ENCODE measurements around the gene S1PR1. TPM values are rescaled to one million over a fixed set of nuclear protein-coding genes. Genes with fewer than 3 reads are reported as not detected.

The S1PR1 gene
- total RNA-seq, 1 experiment from 2014 or later: not detected

DNA sequence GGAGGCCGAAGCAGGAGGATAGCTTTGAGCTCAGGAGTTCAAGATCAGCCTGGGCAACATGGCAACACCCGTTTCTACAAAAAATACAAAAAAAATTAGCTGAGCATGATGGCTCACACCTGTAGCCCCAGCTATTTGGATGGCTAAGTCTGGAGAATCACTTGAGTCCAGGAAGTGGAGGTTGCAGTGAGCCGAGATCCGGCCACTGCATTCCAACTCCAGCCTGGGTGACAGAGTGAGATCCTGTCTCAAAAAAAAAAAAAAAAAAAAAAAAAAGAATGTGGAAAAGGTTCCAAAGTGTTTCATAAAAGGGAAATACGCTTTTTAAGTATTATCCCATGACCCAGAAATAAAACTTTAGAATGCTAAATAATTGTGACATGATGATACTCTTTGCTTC is 8.0 kb downstream of the S1PR1 start:
- no peak for DNase-seq (ENCODE audit: extremely low read depth, low read depth)

DNA sequence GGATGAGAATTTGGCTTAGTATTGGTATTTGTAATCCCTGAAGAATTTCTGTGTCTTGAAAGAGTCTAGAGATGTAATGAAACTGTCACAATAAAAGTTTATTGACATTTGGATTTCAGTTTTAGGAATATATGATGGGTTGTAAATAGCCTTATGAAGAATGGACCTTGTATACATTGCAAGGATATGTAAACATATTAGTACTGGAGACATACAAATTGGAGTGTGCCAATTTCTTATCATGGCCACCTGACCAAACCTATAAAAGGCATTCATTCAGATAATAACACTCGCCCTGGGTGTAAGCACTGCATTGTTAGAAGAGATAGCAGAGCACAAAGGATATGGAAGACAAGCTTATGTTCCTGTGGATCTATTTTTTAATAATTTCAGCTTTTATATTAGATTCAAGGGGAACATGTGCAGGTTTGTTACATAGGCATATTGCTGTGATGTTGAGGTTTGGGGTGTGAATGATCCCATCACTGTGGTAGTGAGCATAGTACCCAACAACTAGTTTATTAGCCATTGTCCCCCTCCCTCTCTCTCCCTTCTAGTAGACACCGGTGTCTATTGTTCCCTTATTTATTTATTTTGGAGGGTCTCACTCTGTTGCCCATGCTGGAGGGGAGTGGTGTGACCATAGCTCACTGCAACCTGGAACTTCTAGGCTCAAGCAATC is 8.6 kb downstream of the S1PR1 start:
- DNase-seq (ENCODE audit: extremely low read depth, low read depth): no peak

DNA sequence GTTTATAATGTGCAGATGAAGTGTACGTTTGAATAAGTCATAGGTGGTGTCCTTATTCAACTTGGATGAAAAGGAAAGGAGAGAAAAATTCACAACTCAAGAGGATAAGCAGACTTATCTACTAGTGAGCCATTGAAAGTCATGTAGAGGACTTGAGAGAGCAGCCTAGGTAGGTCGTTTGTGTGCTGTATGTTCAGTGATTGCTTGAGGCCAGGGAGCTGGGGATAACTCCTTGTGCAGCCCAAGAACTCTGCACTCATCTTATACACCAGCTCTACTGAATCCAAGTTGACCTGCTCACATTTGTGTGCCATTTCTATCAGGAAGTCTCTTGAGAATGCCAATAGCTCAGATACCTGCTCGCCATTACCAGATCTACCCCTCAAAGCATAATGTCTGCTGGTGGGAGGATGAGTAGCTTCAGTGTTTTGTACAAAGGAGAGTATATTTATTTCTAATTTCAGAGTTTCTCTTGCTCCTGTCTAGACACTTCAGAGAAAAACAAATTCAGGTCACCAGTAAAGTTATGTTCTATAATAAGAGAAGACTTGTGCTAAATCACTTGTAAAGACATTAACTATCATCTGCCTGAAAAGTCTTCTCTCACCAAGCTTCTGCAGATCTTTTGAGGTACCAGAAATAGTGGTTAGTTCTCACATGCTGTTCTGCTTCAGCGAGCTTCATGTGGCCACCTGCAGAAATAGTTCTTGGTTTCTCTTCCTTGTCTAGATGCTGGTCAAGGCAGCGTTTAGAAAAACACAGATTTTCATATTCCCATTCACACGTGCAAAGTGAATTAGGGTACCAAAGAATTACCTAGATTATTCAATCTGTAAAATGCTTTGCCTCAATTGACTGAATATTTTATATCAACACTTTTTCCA is 10.8 kb downstream of the S1PR1 start:
- DNase-seq (ENCODE audit: extremely low read depth, low read depth): no peak

DNA sequence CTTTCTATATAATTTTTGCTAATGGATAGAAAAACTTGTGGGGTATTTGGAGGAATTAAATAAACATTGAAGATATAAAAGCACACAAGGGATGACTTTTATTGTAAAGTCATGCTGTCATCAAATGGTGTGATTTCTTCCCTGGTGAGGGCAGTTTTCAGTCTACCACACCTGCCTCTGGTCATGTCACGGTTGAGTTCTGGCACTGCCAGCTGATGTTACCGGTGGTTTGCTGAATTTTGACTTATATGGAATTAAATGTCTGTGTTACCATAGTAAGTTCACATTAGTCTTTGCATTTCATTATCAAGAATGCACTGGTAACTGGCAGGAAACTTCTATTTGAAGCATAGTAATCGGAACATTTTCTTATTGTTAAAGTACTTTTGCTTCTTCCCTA is 13.4 kb downstream of the S1PR1 start:
- no peak for DNase-seq (ENCODE audit: extremely low read depth, low read depth)

DNA sequence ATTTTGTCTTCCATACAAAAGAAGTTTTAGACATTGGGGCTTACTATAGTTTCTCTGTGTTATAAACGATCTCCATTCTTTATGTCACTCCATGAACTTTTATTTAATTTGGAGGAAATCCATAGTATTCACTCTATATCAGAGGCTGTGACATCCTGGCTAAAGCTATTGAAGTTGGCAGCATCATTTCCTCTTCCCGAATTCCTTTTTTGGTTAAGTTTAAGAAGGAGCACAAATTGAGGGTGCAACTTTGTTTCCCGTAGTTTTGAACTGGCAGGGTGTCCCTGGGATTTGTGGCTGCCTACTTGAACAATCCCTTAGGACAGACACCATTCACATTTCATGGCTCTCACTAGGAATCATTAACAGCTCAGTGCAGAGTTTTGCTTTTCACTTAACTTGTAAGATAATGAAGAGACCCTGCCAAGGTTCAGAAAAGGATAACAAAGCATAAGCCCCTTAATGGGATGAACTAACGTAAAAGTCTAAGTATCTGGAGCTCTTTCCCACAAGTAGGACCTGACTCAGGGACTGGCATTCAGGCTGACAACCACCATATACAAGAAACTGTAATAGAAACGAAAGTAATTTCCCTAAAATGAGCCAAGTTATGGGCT is 13.9 kb downstream of the S1PR1 start:
- no peak for DNase-seq (ENCODE audit: extremely low read depth, low read depth)

DNA sequence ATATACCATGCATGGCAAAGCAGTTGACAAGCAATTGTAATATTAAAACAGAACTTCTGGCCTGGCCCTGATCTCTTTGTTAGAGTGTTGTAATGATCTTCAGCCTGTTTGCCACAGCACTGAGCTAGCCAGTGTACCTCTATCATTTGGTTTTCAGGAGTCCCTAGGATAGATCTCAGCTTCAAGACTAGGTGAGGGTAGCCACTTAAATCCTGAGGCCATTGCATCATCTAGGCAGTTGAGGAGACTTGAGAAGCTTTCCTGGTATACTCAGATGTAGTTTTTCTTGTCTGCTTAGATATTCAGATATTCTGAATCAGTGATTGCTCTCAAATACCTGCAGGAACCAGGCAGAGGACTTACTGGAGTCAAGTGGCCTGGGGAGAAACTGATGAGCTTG is 14.7 kb downstream of the S1PR1 start:
- DNase-seq (ENCODE audit: extremely low read depth, low read depth): no peak

DNA sequence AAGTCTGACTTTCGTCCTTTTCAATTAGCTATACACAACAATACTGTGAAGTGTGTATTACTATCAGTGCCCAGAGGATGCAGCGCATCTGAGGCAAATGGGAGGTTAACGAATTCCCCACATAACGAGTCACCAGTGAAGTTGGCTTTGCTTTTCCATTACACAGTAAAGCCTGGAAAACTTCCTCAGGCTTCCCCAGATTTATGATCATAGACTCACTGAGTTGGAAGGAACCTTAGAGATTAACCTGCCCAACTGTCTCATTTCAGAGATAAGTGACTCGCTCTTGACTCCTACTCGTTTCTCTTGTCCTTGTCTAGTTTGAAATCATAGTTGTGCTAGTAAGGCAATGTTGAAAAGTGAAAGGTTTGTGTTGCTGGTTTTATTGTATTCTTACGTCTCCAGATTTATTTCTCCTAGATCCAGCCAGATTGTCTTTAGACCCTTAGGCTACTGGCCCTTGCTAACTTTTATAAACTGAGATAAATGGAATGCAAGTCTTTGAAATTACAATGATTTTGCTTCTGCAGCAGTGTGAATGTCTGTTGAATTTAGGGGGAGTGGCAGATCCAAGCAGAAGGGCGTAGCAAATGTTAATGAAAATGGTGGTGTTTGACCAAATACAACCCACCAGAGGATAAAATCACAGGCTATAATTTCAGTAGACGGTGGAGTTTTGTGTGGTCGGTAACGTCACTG is 17.3 kb downstream of the S1PR1 start:
- no peak for DNase-seq (ENCODE audit: extremely low read depth, low read depth)

DNA sequence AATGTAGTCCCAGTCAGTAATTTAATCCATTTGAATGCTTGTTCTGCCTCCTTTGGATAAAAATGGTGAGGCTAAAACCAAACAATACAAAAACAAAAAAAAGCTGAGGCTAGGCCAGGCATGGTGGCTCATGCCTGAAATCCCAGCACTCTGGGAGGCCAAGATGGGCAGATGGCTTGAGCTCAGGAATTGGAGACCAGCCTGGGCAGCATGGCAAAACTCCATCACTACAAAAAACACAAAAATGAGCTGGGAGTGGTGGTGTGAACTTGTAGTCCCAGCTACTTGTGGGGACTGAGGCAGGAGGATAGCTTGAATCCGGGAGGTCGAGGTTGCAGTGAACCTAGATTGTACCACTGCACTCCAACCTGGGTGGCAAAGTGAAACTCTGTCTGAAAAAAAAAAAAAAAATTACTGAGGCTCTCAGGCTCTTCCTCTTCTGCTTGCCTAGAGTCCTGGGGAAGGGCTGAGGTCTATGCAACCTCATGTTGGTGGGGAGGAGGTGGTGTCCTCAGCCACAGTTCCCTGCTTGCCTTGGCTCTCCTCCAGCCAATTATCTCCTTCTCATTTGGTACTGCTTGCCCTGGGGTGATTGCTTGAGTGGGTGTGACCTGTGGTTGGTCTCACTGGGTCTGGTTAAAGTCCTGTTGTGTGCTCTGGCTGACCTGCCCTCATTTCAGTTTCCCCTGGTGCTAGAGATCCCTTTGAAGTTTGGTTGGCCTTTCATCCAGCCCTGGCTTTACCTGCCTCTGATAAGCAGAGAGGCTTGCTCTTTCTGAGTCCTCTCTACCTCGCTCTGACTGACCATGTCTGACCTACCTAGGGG is 20.9 kb downstream of the S1PR1 start:
- DNase-seq (ENCODE audit: extremely low read depth, low read depth): no peak

DNA sequence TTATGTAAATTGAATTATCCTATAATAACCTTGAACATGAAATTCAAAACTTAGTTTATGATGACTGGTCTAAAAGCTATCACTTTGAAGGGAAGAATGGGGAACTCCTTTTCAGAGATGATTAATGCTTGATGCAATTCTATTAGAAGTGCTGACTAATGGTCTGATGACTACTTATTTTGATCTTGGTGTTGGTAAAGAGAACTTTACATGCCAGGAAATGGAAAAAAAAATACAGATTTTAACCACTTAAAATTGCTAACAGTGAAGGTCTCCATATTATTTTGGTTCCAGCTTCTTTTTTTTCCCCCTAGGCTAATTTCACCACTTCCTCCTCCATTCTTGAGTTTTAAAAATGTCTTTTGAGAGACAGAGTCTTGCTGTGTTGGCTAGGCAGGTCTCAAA is 22.9 kb downstream of the S1PR1 start:
- DNase-seq (ENCODE audit: extremely low read depth, low read depth): peak; percentile 12

DNA sequence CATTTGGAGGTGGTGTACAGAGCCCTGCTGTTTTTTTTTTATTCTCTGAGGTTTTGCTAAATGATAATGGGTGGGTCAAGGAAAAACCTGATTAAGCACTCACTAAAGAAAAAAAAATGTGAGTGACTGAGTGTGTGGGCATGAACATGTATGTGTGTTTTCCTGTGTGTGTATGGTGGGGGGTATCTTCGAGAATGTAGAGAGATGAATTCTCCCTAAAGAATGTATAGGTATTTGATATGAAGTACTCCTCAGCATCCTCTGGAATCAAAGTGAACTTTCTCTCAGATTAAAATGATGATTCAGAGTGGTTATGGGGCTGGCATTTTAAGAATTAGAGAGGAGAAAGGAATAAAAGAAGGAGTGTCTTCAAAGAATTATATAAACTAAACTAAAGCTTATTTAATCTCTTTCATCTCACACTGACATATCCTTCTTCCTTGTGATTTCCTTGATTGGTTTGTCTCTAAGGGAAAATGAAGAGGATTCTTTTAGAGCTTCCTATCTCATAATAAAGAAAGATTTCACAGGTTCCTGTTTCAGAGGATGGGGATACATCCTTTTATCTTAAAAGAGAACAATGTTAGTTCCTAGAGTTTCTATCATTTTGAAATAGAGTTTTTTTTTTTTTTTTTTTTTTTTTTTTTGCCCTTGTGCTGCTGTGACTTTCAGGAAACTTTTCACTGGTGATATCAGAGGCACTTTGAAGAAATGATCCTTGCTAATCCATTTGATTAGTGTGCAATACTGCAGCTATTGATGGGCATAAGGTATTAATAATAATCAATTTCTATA is 23.9 kb downstream of the S1PR1 start:
- no peak for DNase-seq (ENCODE audit: extremely low read depth, low read depth)

DNA sequence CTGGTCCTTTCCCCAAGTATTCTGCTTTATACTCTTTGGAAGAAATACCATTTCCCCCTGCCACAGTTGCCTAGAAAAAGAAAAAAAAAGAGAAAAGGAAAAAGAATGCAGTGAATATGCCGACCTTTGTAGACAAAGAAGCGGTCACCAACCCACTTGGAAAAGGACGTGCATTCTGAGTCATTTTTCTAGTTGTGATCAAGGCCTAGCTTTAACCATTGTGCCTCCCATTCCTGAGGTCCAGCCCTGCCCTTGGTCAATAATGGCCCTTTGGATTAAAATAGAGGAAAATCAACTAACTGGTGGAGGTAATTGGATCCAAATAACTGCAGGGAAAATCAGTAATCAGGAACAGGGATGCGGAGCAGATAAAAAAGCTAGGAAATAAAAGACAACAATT is 24.8 kb downstream of the S1PR1 start:
- no peak for DNase-seq (ENCODE audit: extremely low read depth, low read depth)

DNA sequence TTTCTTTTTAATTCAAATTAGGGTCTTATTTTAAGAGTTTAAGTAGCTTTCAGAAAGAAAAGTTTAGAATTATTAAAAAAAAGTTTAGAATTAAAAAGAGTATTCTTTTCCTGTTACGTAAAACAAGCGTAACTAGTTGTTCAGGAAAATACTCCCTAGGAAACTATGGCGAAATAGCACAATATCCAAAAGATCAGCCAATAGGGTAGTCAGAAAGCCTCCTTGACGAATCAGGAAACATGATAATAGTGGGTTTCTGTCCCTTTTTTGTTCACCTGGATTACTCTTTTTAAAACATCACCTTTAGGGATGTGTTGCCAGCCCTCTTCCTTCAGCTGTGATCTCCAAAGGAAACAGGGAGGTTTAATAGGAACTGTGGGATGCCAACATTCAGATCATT is 25.2 kb downstream of the S1PR1 start:
- no peak for DNase-seq (ENCODE audit: extremely low read depth, low read depth)

DNA sequence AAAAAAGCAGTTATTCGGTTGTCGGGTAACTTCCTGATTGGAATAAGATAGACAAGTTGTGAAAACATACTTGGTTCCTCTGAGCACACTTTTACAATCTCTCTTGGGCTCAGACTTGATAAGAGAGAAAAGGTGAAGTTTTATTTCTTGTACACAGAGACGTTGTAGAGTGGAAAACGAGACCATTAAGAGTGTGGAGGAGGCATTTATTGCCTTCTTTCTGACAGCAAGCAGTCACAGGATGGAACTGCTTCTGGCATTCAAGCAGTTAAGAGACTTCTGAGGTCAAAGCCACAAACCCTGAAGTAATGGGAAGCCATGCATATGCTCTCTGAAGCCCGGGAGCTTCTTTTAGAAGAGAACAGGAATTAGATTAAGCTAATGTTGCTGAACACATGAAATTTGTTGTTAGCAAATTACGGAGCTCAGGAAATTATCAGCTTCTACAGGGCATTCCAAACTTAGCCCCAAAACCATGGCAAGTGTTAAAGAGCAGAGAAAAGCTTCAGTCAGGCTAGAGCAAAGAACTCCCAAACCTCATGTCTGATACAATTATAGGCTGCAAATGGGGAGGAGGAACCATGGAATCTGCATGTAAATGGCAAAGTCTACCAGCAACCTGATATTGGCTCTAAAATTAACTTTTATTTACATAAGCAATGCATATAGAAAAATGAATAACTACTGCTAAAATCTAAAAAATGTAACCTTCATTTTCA is 26.0 kb downstream of the S1PR1 start:
- DNase-seq (ENCODE audit: extremely low read depth, low read depth): no peak

DNA sequence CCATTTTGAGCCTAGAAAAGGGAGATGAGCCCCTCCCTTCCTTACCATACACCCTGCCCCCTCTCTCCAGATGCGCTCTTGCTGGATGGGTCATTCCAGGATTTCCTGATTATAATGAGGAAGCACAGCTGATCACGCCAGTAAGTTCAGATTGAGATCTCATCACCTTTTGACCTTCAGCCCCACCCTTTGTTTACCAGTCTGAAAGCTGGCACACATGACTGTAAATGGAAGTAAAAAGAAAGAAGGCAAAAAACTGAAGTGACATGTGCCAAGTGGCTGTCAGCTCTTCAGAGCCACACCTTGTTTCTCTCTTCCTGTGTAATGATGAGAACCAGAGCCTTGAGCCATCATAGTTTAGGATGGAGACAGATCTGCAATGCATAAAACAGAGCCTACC is 27.9 kb downstream of the S1PR1 start:
- no peak for DNase-seq (ENCODE audit: extremely low read depth, low read depth)

DNA sequence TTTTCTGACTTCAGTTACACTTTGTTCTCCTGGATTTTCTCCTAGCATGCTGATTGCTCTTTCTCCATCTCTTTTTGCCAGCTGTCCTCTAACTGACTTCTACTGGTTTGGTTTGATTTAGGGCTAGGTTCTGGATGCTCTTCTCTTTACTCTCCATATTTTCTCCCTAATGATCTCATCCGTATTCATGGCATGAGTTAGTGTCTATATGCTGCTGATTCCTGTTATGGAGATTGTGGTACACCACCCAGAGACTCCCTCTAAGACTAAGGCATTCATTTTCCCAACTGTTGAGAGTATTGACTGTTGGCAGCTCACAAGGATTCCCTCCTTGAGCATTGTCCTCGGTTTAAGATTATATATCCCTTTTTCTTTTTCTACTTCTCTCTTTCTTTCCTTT is 28.9 kb downstream of the S1PR1 start:
- DNase-seq (ENCODE audit: extremely low read depth, low read depth): no peak

DNA sequence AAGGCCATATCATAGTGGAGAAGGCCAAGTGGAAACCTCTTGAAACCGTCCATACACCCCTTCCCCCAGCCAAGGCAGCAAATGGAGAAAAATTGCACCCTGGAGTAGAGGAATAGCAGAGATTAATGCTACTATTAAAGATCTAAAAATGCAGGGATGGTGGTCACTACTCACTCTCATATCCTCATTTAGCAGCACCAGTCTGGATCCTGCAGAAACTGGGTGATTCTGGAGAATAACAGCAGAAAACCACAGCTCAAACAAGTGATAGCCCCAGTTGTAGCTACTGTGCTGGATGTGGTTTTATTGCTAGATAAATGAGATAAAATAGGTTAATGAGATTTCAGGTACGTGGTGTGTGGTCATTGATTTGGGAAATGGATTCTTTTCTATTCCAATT is 30.3 kb downstream of the S1PR1 start:
- DNase-seq (ENCODE audit: extremely low read depth, low read depth): no peak

DNA sequence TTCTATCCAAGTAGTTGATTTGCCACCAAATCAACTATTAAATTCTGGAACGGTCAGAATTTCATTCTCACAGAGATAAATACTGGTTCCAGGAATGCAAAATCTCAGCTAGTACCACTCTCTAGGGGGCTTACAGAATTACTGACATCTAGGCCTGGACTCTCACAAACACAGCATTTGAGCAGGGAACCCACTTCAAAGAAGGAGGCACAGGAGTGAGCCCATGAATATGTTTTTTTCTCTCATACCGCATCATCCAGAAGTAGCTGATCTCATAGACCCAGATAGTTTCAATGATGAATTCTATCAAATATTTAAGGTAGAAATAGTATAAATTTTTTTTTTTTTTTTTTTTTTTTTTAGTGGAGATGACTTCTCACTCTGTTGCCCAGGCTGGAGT is 32.1 kb downstream of the S1PR1 start:
- no peak for DNase-seq (ENCODE audit: extremely low read depth, low read depth)

DNA sequence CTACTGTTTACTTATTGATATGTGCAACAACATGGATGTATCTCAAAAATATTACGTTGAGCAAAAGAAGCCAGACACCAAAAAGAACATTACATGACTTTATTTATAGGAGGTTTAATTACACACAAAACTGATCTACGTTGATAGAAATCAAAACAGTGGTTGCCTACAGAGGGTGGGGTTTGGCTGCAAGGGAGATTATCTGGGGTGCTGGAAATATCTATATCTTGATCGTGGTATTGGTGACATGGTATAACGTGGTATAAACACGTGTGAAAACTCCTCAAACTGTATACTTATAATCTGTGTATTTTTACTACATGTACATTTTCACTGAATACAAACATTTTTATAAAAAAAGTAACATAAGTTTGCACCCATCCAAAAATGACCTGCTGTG is 38.9 kb downstream of the S1PR1 start:
- no peak for DNase-seq (ENCODE audit: extremely low read depth, low read depth)

DNA sequence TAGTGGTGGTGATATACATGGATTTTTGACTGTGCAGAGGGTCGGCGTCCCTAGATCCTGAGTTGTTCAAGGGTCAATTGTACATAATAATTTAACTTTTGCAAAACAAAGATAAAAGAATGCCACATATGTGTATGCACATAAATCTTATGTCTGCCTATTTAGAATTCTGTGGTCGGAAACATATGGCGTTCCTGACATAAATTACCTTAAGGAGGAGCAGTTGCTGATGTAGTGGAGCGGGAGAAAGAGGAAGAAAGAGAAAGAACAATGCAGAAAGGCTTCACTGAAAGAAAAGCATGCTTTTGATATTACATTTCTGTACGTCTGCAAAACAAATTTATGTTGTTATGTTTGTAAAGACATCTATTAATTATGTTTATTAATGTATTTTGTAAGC is 40.0 kb downstream of the S1PR1 start:
- no peak for DNase-seq (ENCODE audit: extremely low read depth, low read depth)
